HepG2 (cell line): ENCODE results near the gene PRR20G.

ENCODE experiments used
- EZH2 ChIP-seq: conservative IDR thresholded peaks from 2 replicates; pipeline ENCODE4 v1.6.1; 2012; ENCODE audit warnings: mild to moderate bottlenecking, low read depth, low read length, moderate library complexity
- SIN3A ChIP-seq: IDR thresholded peaks from 2 replicates; pipeline ENCODE4 v1.6.1; 2011; ENCODE audit warnings: low read depth, mild to moderate bottlenecking, control low read depth, low read length, borderline replicate concordance
- SMARCC2 ChIP-seq: fragments of 450-650 bp; IDR thresholded peaks from 2 replicates; pipeline ENCODE4 v1.6.1; 2017; ENCODE audit warnings: antibody characterized with exemption, mild to moderate bottlenecking
- TF ChIP-seq, protein P1 (sequence below): IDR thresholded peaks from 2 replicates; pipeline ENCODE4 v1.6.1; 2018; ENCODE audit warnings: missing genetic modification reagents, mild to moderate bottlenecking, missing compliant biosample characterization

DNA sequence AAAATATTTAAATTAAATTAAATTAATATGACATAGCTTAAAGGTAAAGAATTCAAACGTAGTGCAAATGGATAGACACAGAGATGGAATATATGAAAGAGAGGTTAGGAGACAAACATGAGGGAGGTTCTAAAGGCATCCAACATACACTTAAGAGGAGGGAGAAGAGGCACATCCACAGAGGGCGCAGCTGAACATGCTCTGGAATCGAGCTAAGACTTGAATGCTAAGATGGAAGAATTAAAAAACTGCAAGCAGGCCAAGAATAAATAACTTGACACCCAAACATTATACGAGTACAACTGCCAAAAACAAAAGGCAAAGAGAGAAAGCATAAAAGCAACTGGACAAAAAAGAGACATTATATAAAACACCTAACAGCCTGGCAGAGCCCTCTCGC lies 9.1 kb upstream of the PRR20G start:
- no peak for TF ChIP-seq EZH2
- TF ChIP-seq, protein P1, sequence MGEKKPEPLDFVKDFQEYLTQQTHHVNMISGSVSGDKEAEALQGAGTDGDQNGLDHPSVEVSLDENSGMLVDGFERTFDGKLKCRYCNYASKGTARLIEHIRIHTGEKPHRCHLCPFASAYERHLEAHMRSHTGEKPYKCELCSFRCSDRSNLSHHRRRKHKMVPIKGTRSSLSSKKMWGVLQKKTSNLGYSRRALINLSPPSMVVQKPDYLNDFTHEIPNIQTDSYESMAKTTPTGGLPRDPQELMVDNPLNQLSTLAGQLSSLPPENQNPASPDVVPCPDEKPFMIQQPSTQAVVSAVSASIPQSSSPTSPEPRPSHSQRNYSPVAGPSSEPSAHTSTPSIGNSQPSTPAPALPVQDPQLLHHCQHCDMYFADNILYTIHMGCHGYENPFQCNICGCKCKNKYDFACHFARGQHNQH (CRISPR knock-in tag) = no peak
- no peak for TF ChIP-seq SIN3A
- TF ChIP-seq SMARCC2 = no peak
